ENCODE data around the gene AAGAB. TPM values are rescaled to one million over a fixed set of nuclear protein-coding genes. Genes with fewer than 3 reads are reported as not detected.
"Not testable (repeated sequence)": the region's sequence is repeated elsewhere in the genome, so short reads cannot be mapped to it uniquely, and the experiment has no call there.

AAGAB gene
- total RNA-seq, 1 experiment from 2014 or later: 46.3 TPM

GRCh38 chr15:67285625-67286024 lies 31.2 kb upstream of the AAGAB start:
- H4K20me1 ChIP-seq (ENCODE audit: insufficient read depth, low read depth, low read length); H3K9me3 ChIP-seq (ENCODE audit: low read length); H3K9ac ChIP-seq (ENCODE audit: low read length); H3K4me1 ChIP-seq (ENCODE audit: low read length); H3K4me3 ChIP-seq (ENCODE audit: low read length); H3K27ac ChIP-seq (ENCODE audit: low read length); H2AFZ ChIP-seq (ENCODE audit: low read length); H3K79me2 ChIP-seq (ENCODE audit: low read length); DNase-seq; H3K27me3 ChIP-seq (ENCODE audit: low read length); H3K9me2 ChIP-seq (replicated peaks; ENCODE audit: insufficient read depth, low read length); H3K36me3 ChIP-seq (ENCODE audit: insufficient read depth, low read length); H3K4me2 ChIP-seq (ENCODE audit: low read depth, low read length, poor library complexity, severe bottlenecking): not testable (repeated sequence)

- DNase-seq: no peak
- no peak overlapping the region for H3K27ac ChIP-seq (ENCODE audit: low read length)
- H3K4me2 ChIP-seq (ENCODE audit: low read depth, low read length, poor library complexity, severe bottlenecking): no peak overlapping the region
- H3K27me3 ChIP-seq (ENCODE audit: low read length): no peaks in the 10 kb centered on the region
- no peaks in the 10 kb centered on the region for H4K20me1 ChIP-seq (ENCODE audit: insufficient read depth, low read depth, low read length)
- no peaks in the 10 kb centered on the region for H3K79me2 ChIP-seq (ENCODE audit: low read length)
- H3K9me3 ChIP-seq (ENCODE audit: low read length): no peaks in the 10 kb centered on the region
- H3K9me2 ChIP-seq (replicated peaks; ENCODE audit: insufficient read depth, low read length): no peaks in the 10 kb centered on the region
- no peaks in the 10 kb centered on the region for H3K4me1 ChIP-seq (ENCODE audit: low read length)
- H3K36me3 ChIP-seq (ENCODE audit: insufficient read depth, low read length): no peaks in the 10 kb centered on the region
- H3K4me3 ChIP-seq (ENCODE audit: low read length): no peak overlapping the region
- H3K9ac ChIP-seq (ENCODE audit: low read length): no peak overlapping the region
- no peak overlapping the region for H2AFZ ChIP-seq (ENCODE audit: low read length)
These were observed 27.3 kb upstream of the AAGAB start for GRCh38 chr15:67281714-67282113.

GRCh38 chr15:67280217-67280616 lies 25.8 kb upstream of the AAGAB start:
- Histone ChIP-seq H3K4me1 (ENCODE audit: low read length) (no peaks in the 10 kb centered on the region), H3K9me3 (ENCODE audit: low read length) (no peaks in the 10 kb centered on the region), H4K20me1 (ENCODE audit: insufficient read depth, low read depth, low read length) (no peaks in the 10 kb centered on the region), H3K4me3 (ENCODE audit: low read length) (no peak overlapping the region), H3K9ac (ENCODE audit: low read length) (no peak overlapping the region), H3K79me2 (ENCODE audit: low read length) (no peaks in the 10 kb centered on the region), H3K4me2 (ENCODE audit: low read depth, low read length, poor library complexity, severe bottlenecking) (no peak overlapping the region), H3K36me3 (ENCODE audit: insufficient read depth, low read length) (no peaks in the 10 kb centered on the region), H3K27me3 (ENCODE audit: low read length) (no peaks in the 10 kb centered on the region), H3K27ac (ENCODE audit: low read length) (no peak overlapping the region), H2AFZ (ENCODE audit: low read length) (no peak overlapping the region), H3K9me2 (replicated peaks; ENCODE audit: insufficient read depth, low read length) (no peaks in the 10 kb centered on the region)
- DNase-seq: no peak

GRCh38 chr15:67276666-67277065 lies 22.2 kb upstream of the AAGAB start:
- H3K4me1 ChIP-seq (ENCODE audit: low read length): no peaks in the 10 kb centered on the region
- H3K4me2 ChIP-seq (ENCODE audit: low read depth, low read length, poor library complexity, severe bottlenecking): no peak overlapping the region
- no peak overlapping the region for H3K4me3 ChIP-seq (ENCODE audit: low read length)
- H3K79me2 ChIP-seq (ENCODE audit: low read length): no peaks in the 10 kb centered on the region
- H3K27ac ChIP-seq (ENCODE audit: low read length): no peak overlapping the region
- no peaks in the 10 kb centered on the region for H3K36me3 ChIP-seq (ENCODE audit: insufficient read depth, low read length)
- H2AFZ ChIP-seq (ENCODE audit: low read length): no peak overlapping the region
- no peaks in the 10 kb centered on the region for H3K27me3 ChIP-seq (ENCODE audit: low read length)
- H3K9ac ChIP-seq (ENCODE audit: low read length): no peak overlapping the region
- DNase-seq: no peak
- H4K20me1 ChIP-seq (ENCODE audit: insufficient read depth, low read depth, low read length): no peaks in the 10 kb centered on the region
- H3K9me3 ChIP-seq (ENCODE audit: low read length): peaks cover 7% of the 10 kb centered on the region; the same call in 1 of the 2 replicates
- no peaks in the 10 kb centered on the region for H3K9me2 ChIP-seq (replicated peaks; ENCODE audit: insufficient read depth, low read length)

- no peak overlapping the region for H3K4me3 ChIP-seq (ENCODE audit: low read length)
These were observed 19.8 kb upstream of the AAGAB start for GRCh38 chr15:67274236-67274635.

GRCh38 chr15:67267951-67268941 lies 13.8 kb upstream of the AAGAB start:
- H3K9me2 ChIP-seq (replicated peaks; ENCODE audit: insufficient read depth, low read length): no peaks in the 10 kb centered on the region
- no peak for DNase-seq
- no peak overlapping the region for H3K9ac ChIP-seq (ENCODE audit: low read length)
- H3K79me2 ChIP-seq (ENCODE audit: low read length): no peaks in the 10 kb centered on the region
- H2AFZ ChIP-seq (ENCODE audit: low read length): no peak overlapping the region
- no peaks in the 10 kb centered on the region for H3K9me3 ChIP-seq (ENCODE audit: low read length)
- H3K27ac ChIP-seq (ENCODE audit: low read length): no peak overlapping the region
- no peaks in the 10 kb centered on the region for H3K4me1 ChIP-seq (ENCODE audit: low read length)
- H3K4me2 ChIP-seq (ENCODE audit: low read depth, low read length, poor library complexity, severe bottlenecking): no peak overlapping the region
- H3K27me3 ChIP-seq (ENCODE audit: low read length): no peaks in the 10 kb centered on the region
- no peaks in the 10 kb centered on the region for H3K36me3 ChIP-seq (ENCODE audit: insufficient read depth, low read length)
- H4K20me1 ChIP-seq (ENCODE audit: insufficient read depth, low read depth, low read length): no peaks in the 10 kb centered on the region
- H3K4me3 ChIP-seq (ENCODE audit: low read length): no peak overlapping the region

More at GRCh38 chr15:67274236-67274635, 19.8 kb upstream of the AAGAB start:
- no peak overlapping the region for H3K4me2 ChIP-seq (ENCODE audit: low read depth, low read length, poor library complexity, severe bottlenecking)
- no peak overlapping the region for H3K9ac ChIP-seq (ENCODE audit: low read length)
- H3K27ac ChIP-seq (ENCODE audit: low read length): no peak overlapping the region
- no peaks in the 10 kb centered on the region for H3K36me3 ChIP-seq (ENCODE audit: insufficient read depth, low read length)
- no peak for DNase-seq
- no peaks in the 10 kb centered on the region for H3K27me3 ChIP-seq (ENCODE audit: low read length)
- H3K9me2 ChIP-seq (replicated peaks; ENCODE audit: insufficient read depth, low read length): no peaks in the 10 kb centered on the region
- H4K20me1 ChIP-seq (ENCODE audit: insufficient read depth, low read depth, low read length): no peaks in the 10 kb centered on the region
- no peaks in the 10 kb centered on the region for H3K79me2 ChIP-seq (ENCODE audit: low read length)
- H2AFZ ChIP-seq (ENCODE audit: low read length): no peak overlapping the region
- no peaks in the 10 kb centered on the region for H3K4me1 ChIP-seq (ENCODE audit: low read length)
- H3K9me3 ChIP-seq (ENCODE audit: low read length): peaks cover 7% of the 10 kb centered on the region; the same call in 1 of the 2 replicates

GRCh38 chr15:67267440-67267839 lies 13.0 kb upstream of the AAGAB start:
- no peaks in the 10 kb centered on the region for H3K9me2 ChIP-seq (replicated peaks; ENCODE audit: insufficient read depth, low read length)
- H3K79me2 ChIP-seq (ENCODE audit: low read length): no peaks in the 10 kb centered on the region
- no peaks in the 10 kb centered on the region for H3K4me1 ChIP-seq (ENCODE audit: low read length)
- no peak overlapping the region for H3K9ac ChIP-seq (ENCODE audit: low read length)
- no peaks in the 10 kb centered on the region for H3K9me3 ChIP-seq (ENCODE audit: low read length)
- no peak overlapping the region for H3K27ac ChIP-seq (ENCODE audit: low read length)
- no peak overlapping the region for H2AFZ ChIP-seq (ENCODE audit: low read length)
- H3K27me3 ChIP-seq (ENCODE audit: low read length): no peaks in the 10 kb centered on the region
- no peak overlapping the region for H3K4me3 ChIP-seq (ENCODE audit: low read length)
- H4K20me1 ChIP-seq (ENCODE audit: insufficient read depth, low read depth, low read length): no peaks in the 10 kb centered on the region
- no peak overlapping the region for H3K4me2 ChIP-seq (ENCODE audit: low read depth, low read length, poor library complexity, severe bottlenecking)
- DNase-seq: no peak
- no peaks in the 10 kb centered on the region for H3K36me3 ChIP-seq (ENCODE audit: insufficient read depth, low read length)

- no peak overlapping the region for H3K4me3 ChIP-seq (ENCODE audit: low read length)
- no peak overlapping the region for H3K4me2 ChIP-seq (ENCODE audit: low read depth, low read length, poor library complexity, severe bottlenecking)
- no peak overlapping the region for H3K9ac ChIP-seq (ENCODE audit: low read length)
- H3K4me1 ChIP-seq (ENCODE audit: low read length): no peaks in the 10 kb centered on the region
- H3K27ac ChIP-seq (ENCODE audit: low read length): no peak overlapping the region
- H3K36me3 ChIP-seq (ENCODE audit: insufficient read depth, low read length): no peaks in the 10 kb centered on the region
- DNase-seq: no peak
- no peaks in the 10 kb centered on the region for H3K79me2 ChIP-seq (ENCODE audit: low read length)
- no peak overlapping the region for H2AFZ ChIP-seq (ENCODE audit: low read length)
- H3K27me3 ChIP-seq (ENCODE audit: low read length): no peaks in the 10 kb centered on the region
- H3K9me2 ChIP-seq (replicated peaks; ENCODE audit: insufficient read depth, low read length): no peaks in the 10 kb centered on the region
- H4K20me1 ChIP-seq (ENCODE audit: insufficient read depth, low read depth, low read length): no peaks in the 10 kb centered on the region
- H3K9me3 ChIP-seq (ENCODE audit: low read length): no peaks in the 10 kb centered on the region
These were observed 12.4 kb upstream of the AAGAB start for GRCh38 chr15:67266870-67267269.
